SK-MEL-5 (cell line): ENCODE data around the gene PPEF1. TPM values are rescaled to one million over a fixed set of nuclear protein-coding genes. Genes with fewer than 3 reads are reported as not detected.
A peak's percentile ranks its signal among the peaks of the same experiment; 100 is the strongest.

Experiments used
- DNase-seq: peaks from one replicate; pipeline ENCODE4 v3.0.0-alpha.2; 2016; ENCODE audit warnings: low read depth, low spot score
- in situ Hi-C: cut with HindIII; loops from 2 replicates; pipeline ENCODE4 v1.10.0; 2016; ENCODE audit warnings: low sequenced_read_pairs, high pct_unique_total_duplicates, low pct_unique_long_range_greater_than_20kb
- polyA plus RNA-seq, 2 experiments: library from polyadenylated mRNA; depleted of rRNA; stranded (reverse); fragments of >200 nt; gene quantifications; 2 replicates each; pipeline ENCODE4 v1.2.3, GENCODE V29; 2015
- total RNA-seq: library from RNA; depleted of rRNA; stranded (reverse); fragments of >200 nt; shearing (Covaris generic); gene quantifications from 2 replicates; pipeline ENCODE4 v1.2.3, GENCODE V29; 2014; rRNA removed

Gene PPEF1
- total RNA-seq = 3.8 and 5.0 TPM in 2 replicates
- polyA plus RNA-seq (2015; cell fraction: cytosol; rRNA removed) = 2.0 and 3.1 TPM in 2 replicates
- polyA plus RNA-seq (2015; cell fraction: nucleus; rRNA removed) = 0.39 and 6.7 TPM in 2 replicates

- in situ Hi-C loops = no loop called here
- peak; percentile 50 for DNase-seq
Observed at GRCh38 chrX:18707426-18708049, at the start of gene PPEF1. Gene PPEF1, plus strand, starts transcription at chrX:18707645. Its CDS starts 136 bp downstream, at chrX:18707781.

DNA sequence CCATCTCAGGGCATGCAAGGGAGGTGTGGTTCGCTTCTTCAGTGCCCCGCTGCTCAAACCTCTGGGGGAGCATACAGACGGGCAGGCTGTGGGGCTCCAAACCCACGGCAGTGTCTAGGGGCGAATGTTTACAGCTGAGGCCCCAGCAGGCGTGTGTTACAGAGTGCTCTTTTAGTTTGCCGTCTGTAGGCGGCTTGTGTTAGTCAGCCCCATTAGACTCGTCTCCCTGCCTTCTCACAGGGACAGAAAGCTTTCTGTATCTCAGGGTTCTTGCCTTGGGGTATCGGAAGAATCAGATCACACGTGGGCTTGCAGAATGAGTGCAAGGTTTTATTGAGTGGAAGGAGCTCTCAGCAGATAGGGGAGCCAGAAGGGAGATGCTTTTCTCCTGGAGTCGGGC is 46.2 kb upstream of the PPEF1 start:
- in situ Hi-C loops = no loop called here
- peak; percentile 54 for DNase-seq

DNA sequence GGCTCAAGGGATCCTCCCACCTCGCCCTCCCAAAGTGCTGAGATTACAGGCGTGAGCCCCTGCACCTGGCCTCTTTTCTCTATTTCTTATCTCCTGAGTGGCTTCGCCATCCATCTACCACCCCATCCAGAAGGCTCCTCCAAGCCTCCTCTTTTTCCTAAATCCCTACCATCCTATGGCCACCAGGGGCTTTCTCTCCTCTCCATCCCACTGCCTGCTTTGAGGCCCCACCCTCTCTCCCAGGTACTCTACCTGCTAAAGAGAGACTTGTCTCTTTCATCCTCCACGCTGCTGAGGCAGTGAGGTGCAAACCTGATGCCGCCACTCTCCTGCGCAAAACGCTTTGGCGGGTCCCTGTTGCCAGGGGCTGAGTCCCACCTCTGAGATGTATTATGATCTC is 42.5 kb upstream of the PPEF1 start:
- no peak for DNase-seq
- in situ Hi-C loops = no loop called here

- no peak for DNase-seq
- in situ Hi-C loops = no loop called here
Observed at GRCh38 chrX:18666614-18667013, 40.8 kb upstream of the PPEF1 start.

GRCh38 chrX:18668071-18668835 is 39.2 kb upstream of the PPEF1 start:
- no peak for DNase-seq
- in situ Hi-C loops = no loop called here

DNA sequence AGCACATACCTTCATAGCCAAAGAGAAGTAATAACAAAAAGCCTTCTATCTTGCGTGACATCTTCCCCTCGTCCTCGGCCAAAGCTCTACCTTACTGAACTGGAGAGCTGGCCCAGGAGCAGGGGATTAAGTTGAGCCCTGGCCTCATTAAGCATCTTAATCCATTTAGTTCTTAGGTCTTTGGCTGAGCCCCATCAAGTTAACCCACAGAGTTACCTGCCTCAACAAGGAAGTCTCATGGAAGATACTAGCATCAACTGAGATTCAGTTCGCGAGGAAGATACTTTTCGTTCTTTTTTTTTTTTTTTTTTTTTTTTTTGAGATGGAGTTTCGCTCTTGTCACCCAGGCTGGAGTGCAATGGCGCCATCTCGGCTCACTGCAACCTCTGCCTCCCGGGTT is 35.4 kb upstream of the PPEF1 start, which contains the start of gene RS1:
Gene RS1, minus strand, starts transcription at position 101 of the 400 bp plus-strand sequence. Its CDS starts 40 bp downstream, at position 61.
- in situ Hi-C loops = no loop called here

GRCh38 chrX:18674417-18674787 is 33.0 kb upstream of the PPEF1 start:
- in situ Hi-C loops = no loop called here

More for the DNA sequence above, 35.4 kb upstream of the PPEF1 start, which contains the start of gene RS1:
- DNase-seq = no peak

GRCh38 chrX:18674788-18675735 is 32.4 kb upstream of the PPEF1 start:
- peak; percentile 73 for DNase-seq
- in situ Hi-C loops = no loop called here

More at GRCh38 chrX:18674417-18674787, 33.0 kb upstream of the PPEF1 start:
- DNase-seq = no peak

GRCh38 chrX:18676050-18676449 is 31.4 kb upstream of the PPEF1 start:
- no peak for DNase-seq
- in situ Hi-C loops = no loop called here

DNA sequence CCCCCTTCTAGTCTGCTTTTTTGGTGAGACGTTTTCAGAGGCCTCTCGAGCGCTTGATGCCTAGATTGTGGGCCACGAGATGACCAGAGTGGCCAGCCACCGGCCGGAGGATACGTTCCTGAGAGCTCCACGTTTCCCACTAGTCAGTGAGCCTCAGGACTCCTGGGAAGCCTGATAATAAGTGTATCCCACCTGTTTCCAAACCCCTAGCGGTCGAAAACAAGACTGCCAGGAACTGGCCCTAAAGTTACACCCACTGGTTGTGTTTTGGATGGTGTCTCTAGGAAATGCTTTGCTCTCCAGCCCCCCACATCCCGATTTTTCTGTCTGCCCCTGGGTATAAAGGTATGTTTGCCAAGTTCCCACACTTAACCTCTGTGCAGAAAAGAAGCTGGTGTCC is 31.0 kb upstream of the PPEF1 start:
- in situ Hi-C loops = no loop called here
- peak; percentile 39 for DNase-seq

DNA sequence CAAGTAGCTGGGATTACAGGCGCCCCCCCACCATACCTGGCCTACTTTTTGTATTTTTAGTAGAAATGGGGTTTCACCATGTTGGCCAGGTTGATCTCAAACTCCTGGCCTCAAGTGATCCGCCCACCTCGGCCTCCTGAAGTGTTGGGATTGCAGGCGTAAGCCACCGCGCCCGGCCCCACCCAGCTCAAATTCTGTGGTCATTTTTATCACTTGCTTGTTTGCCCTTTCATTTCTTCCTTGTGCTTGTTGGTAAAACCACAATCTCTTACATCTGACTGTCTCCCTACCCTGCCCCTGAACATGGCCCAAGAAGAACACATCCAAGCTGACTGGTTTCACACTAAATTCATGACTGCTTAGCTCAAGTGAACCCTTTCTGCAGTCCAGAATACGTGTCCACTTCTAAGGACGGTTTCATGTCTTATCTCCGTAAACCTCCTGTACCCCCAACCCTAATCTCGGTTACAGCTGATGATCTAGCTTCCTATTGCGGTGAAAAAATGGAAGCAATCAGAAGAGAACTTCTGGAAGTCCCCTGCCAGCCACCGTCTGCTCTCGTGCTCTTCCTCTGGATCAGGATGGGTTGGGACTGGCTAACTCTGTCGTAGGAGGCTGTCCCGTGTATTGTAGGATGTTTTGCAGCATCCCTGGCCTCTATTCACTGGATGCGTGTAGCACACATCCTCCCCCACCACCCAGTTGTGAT is 30.1 kb upstream of the PPEF1 start:
- in situ Hi-C loops = no loop called here
- DNase-seq = no peak

- in situ Hi-C loops = no loop called here
- no peak for DNase-seq
Observed at GRCh38 chrX:18681996-18682395, 25.4 kb upstream of the PPEF1 start.

DNA sequence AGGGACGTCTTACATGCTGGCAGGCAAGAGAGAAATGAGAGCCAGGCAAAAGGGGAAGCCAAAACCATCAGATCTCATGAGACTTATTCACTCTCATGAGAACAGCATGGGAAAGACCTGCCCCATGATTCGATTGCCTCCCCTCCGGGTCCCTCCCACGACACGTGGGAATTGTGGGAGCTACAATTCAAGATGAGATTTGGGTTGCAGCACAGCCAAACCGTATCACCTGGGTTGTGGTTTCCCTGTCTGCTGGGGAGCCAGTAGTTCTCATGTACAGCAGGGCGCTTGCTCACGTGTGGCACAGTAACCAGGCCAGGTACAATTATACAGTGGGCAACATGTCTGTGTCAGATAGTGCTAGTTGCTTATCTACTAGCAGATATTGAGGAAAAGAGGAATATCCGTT is 24.5 kb upstream of the PPEF1 start:
- DNase-seq = no peak
- in situ Hi-C loops = no loop called here

- in situ Hi-C loops = no loop called here
Observed at GRCh38 chrX:18687856-18688495, 19.5 kb upstream of the PPEF1 start.

GRCh38 chrX:18691431-18691830 is 16.0 kb upstream of the PPEF1 start:
- DNase-seq = no peak
- in situ Hi-C loops = no loop called here

More at GRCh38 chrX:18687856-18688495, 19.5 kb upstream of the PPEF1 start:
- no peak for DNase-seq

GRCh38 chrX:18692541-18692940 is 14.9 kb upstream of the PPEF1 start:
- DNase-seq = no peak
- in situ Hi-C loops = no loop called here

DNA sequence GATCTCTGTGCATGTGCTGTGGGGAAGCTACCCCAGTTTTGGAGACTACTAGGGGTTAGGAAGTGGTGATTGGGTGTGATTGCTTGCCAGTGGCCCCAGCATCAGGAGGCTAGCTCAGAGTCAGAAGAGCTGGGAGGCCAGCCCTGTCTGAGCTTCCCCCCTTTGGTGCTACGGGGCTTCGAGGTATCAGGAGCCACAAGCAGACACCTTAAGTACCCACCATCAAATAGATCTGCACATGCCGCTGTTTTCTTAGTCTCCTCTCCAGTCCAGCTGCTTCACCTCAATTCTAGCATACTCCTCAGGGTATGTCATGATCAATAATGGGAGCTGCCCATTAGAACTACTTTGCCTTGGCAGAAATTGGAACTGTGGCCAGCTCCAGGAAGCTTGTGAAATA is 10.8 kb upstream of the PPEF1 start:
- in situ Hi-C loops = no loop called here
- no peak for DNase-seq
